Transverse colon (tissue), 4 donors: ENCODE measurements around the gene MOGAT3. TPM values are rescaled to one million over a fixed set of nuclear protein-coding genes. Genes with fewer than 3 reads are reported as not detected.

ENCODE experiments used
- DNase-seq: peaks from one replicate; pipeline ENCODE4 v3.0.0-alpha.2; 2019
- H3K27ac ChIP-seq, 4 donors: fragments of 200-600 bp; sonication (generic); 2 replicates each; pipeline ENCODE4 v1.5.1; 2016 to 2018; ENCODE audit warnings: inconsistent platforms in 4 of 4
- H3K27me3 ChIP-seq: fragments of 200-600 bp; sonication (generic); 2 replicates; pipeline ENCODE4 v1.5.1; 2017; ENCODE audit warnings: inconsistent platforms
- H3K36me3 ChIP-seq, 4 donors: fragments of 200-600 bp; sonication (generic); 2 replicates each; pipeline ENCODE4 v1.5.1; 2017 to 2019; ENCODE audit warnings: inconsistent platforms in 4 of 4
- H3K4me1 ChIP-seq, 4 donors: fragments of 200-600 bp; sonication (generic); 2 replicates each; pipeline ENCODE4 v1.5.1; 2017 to 2020; ENCODE audit warnings: inconsistent platforms in 4 of 4
- H3K4me3 ChIP-seq, 4 donors: fragments of 200-600 bp; sonication (generic); 1 replicate in 1 of 4; 2 replicates in 3 of 4; pipeline versions ENCODE4 v1.5.1 to v1.6.1; 2017 to 2019; ENCODE audit warnings: inconsistent platforms in 4 of 4
- H3K9me3 ChIP-seq, 2 donors: fragments of 200-600 bp; sonication (generic); 2 replicates each; pipeline ENCODE4 v1.5.1; 2017 to 2019; ENCODE audit warnings: inconsistent platforms in 2 of 2
- CTCF ChIP-seq, 5 experiments: fragments of 200-600 bp in 3 of 5; fragments of 450-650 bp in 2 of 5; sonication (generic) in 3 of 5; IDR thresholded peaks; 1 replicate in 2 of 5; 2 replicates in 3 of 5; pipeline ENCODE4 v1.5.1; 2016 to 2017; ENCODE audit warnings: antibody characterized with exemption in 5 of 5, inconsistent platforms in 3 of 5, mild to moderate bottlenecking in 2 of 5, moderate library complexity in 1 of 5
- EP300 ChIP-seq: sonication (generic); formaldehyde crosslinking; IDR thresholded peaks from one replicate; pipeline ENCODE4 v1.6.1; 2017; ENCODE audit warnings: antibody characterized with exemption, low read depth
- POLR2A ChIP-seq: fragments of 450-650 bp; IDR thresholded peaks from one replicate; pipeline ENCODE4 v1.6.1; 2016; ENCODE audit warnings: antibody characterized with exemption, mild to moderate bottlenecking, moderate library complexity
- POLR2AphosphoS5 ChIP-seq, 3 donors: sonication (generic); formaldehyde crosslinking; IDR thresholded peaks; one replicate each; pipeline ENCODE4 v1.6.1; 2016; ENCODE audit warnings: antibody characterized with exemption in 3 of 3
- WGBS, 2 donors: methylation state at CpG; one replicate each; pipeline ENCODE4 v1.1.5; 2018; ENCODE audit warnings: low coverage in 1 of 2; 5-methylcytosine and 5-hydroxymethylcytosine counted together
- in situ Hi-C, 4 donors: fragments of 200-750 bp; cut with MboI; loops; one replicate each; pipeline versions ENCODE4 v1.15.0 to v1.15.1; 2017; ENCODE audit warnings: low sequenced_read_pairs in 3 of 4, low pct_ligation_motif_present in 1 of 4, low pct_unique_long_range_greater_than_20kb in 1 of 4
- intact Hi-C: fragments of 100-400 bp; cut with DNase I; formaldehyde crosslinking; loops from one replicate; pipeline ENCODE4 v1.15.1; 2023; ENCODE audit warnings: low total_unique reads
- total RNA-seq, 4 donors: library from RNA; depleted of rRNA; stranded (reverse); fragments of >200 nt; gene quantifications; one replicate each; pipeline ENCODE4 v1.1.0, GENCODE V29; 2016

MOGAT3 gene
- total RNA-seq, 4 donors from 2014 or later: 31.7 to 56.9 (median 44.3) TPM

- Histone ChIP-seq H3K9me3 (no peaks in the 10 kb centered on the region), H3K36me3 (peaks cover 0 to 31% (median 10%) of the 10 kb centered on the region in 4 donors), H3K4me1 (no peaks in the 10 kb centered on the region), H3K27me3 (no peaks in the 10 kb centered on the region), H3K27ac (no peak overlapping the region), H3K4me3 (no peak overlapping the region)
- in situ Hi-C loops: no loop called here
- 97% methylated on average over 6 of the region's 6 CpGs; no CpG with 5 or more reads in 1 of the 2 donors for WGBS, 2 donors
- intact Hi-C loops: no loop called here
- DNase-seq: no peak
- TF ChIP-seq POLR2AphosphoS5 (IDR thresholded peaks at IDR 0.05) (no peak), EP300 (no peak), CTCF (IDR thresholded peaks at IDR 0.05) (no peak), POLR2A (no peak)
Measured at GRCh38 chr7:101225650-101226049, 24.8 kb upstream of the MOGAT3 start.

- Histone ChIP-seq H3K27ac (no peak overlapping the region), H3K4me1 (peaks cover 8 to 16% (median 12%) of the 10 kb centered on the region in 4 donors), H3K4me3 (no peak overlapping the region), H3K27me3 (no peaks in the 10 kb centered on the region), H3K36me3 (peaks cover 0 to 28% (median 10%) of the 10 kb centered on the region in 4 donors), H3K9me3 (no peaks in the 10 kb centered on the region)
- WGBS, 2 donors: 95% methylated on average over 14 of the region's 15 CpGs; no CpG with 5 or more reads in 1 of the 2 donors
- in situ Hi-C loops: no loop called here
- no peak for DNase-seq
- intact Hi-C loops: no loop called here
- TF ChIP-seq POLR2A (no peak), CTCF (IDR thresholded peaks at IDR 0.05) (no peak), POLR2AphosphoS5 (IDR thresholded peaks at IDR 0.05) (no peak), EP300 (no peak)
Measured at GRCh38 chr7:101223528-101223927, 22.7 kb upstream of the MOGAT3 start.

- H3K27ac ChIP-seq: no peak overlapping the region
- H3K9me3 ChIP-seq: no peaks in the 10 kb centered on the region
- no peaks in the 10 kb centered on the region for H3K27me3 ChIP-seq
- in situ Hi-C loops (no loop called here), intact Hi-C loops (no loop called here)
- no peak for DNase-seq
- WGBS, 2 donors: 95 to 100% methylated on average over 1 to 27 of the region's 27 CpGs
- peaks cover 8 to 18% (median 14%) of the 10 kb centered on the region in 4 donors for H3K4me1 ChIP-seq
- no peak for TF ChIP-seq POLR2A
- TF ChIP-seq EP300: no peak
- no peak for TF ChIP-seq POLR2AphosphoS5 (IDR thresholded peaks at IDR 0.05)
- no peak for TF ChIP-seq CTCF (IDR thresholded peaks at IDR 0.05)
- H3K36me3 ChIP-seq: peaks cover 0 to 25% (median 10%) of the 10 kb centered on the region in 4 donors
- no peak overlapping the region for H3K4me3 ChIP-seq
Measured at GRCh38 chr7:101222275-101222830, 21.5 kb upstream of the MOGAT3 start.

DNA sequence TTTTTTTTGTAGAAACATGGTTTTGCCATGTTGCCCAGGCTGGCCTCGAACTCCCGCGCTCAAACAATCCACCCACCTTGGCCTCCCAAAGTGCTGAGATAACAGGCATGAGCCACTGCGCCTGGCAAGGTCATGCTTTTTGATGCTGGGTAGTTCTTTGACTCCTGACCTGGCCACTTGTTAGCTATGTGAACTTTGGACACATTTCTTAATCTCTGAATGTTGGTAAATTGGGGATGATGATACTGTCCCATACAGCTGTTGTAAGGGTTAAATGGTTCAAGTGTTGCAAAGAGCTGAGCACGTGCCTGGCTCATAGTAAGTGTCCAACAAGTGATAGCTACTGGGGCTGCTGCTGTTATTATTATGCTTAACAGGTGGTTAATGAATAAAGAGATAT is 19.5 kb upstream of the MOGAT3 start:
- H3K27me3 ChIP-seq: no peaks in the 10 kb centered on the region
- no peak overlapping the region for H3K27ac ChIP-seq
- peaks cover 0 to 20% (median 10%) of the 10 kb centered on the region in 4 donors for H3K36me3 ChIP-seq
- WGBS, 2 donors: 33 to 89% methylated on average over 1 to 5 of the region's 5 CpGs
- H3K9me3 ChIP-seq: no peaks in the 10 kb centered on the region
- intact Hi-C loops: no loop called here
- in situ Hi-C loops: no loop called here
- TF ChIP-seq CTCF (IDR thresholded peaks at IDR 0.05): no peak
- no peak for TF ChIP-seq POLR2AphosphoS5 (IDR thresholded peaks at IDR 0.05)
- no peak for TF ChIP-seq EP300
- TF ChIP-seq POLR2A: no peak
- H3K4me1 ChIP-seq: peaks cover 16 to 31% (median 27%) of the 10 kb centered on the region in 4 donors
- DNase-seq: no peak
- no peak overlapping the region for H3K4me3 ChIP-seq
